H1 (cell line): ENCODE results near the gene FEZF1. TPM values are rescaled to one million over a fixed set of nuclear protein-coding genes. Genes with fewer than 3 reads are reported as not detected.

Experiments
- ASH2L ChIP-seq: fragments of 200-600, 300-600 bp; sonication (generic); IDR thresholded peaks from one replicate; pipeline ENCODE4 v1.7.1; 2017; ENCODE audit warnings: low read length
- BRCA1 ChIP-seq: IDR thresholded peaks from 2 replicates; pipeline ENCODE4 v1.6.1; 2012; ENCODE audit warnings: low read depth, low read length, improper control_type of control experiment
- CBX5 ChIP-seq: fragments of 300-800, 300-1000 bp; sonication (generic); IDR thresholded peaks from 2 replicates; pipeline ENCODE4 v1.7.1; 2016; ENCODE audit warnings: antibody characterized with exemption, low read length, low read depth
- CREB1 ChIP-seq: IDR thresholded peaks from 2 replicates; pipeline ENCODE4 v1.6.1; 2012; ENCODE audit warnings: inconsistent platforms
- CTCF ChIP-seq, 3 experiments: IDR thresholded peaks; 1 replicate in 2 of 3; 2 replicates in 1 of 3; pipeline versions ENCODE4 v1.5.1 to v1.6.1; 2011; ENCODE audit warnings: low read length in 3 of 3, mild to moderate bottlenecking in 3 of 3, inconsistent platforms in 2 of 3, low read depth in 1 of 3, moderate library complexity in 1 of 3; ENCODE audit not compliant: insufficient read depth in 1 of 3; ENCODE audit errors: control extremely low read depth in 1 of 3
- EP300 ChIP-seq, 2 experiments: IDR thresholded peaks; 1 replicate in 1 of 2; 2 replicates in 1 of 2; pipeline ENCODE4 v1.6.1; 2011 to 2012; ENCODE audit warnings: low read depth in 2 of 2, low read length in 2 of 2, mild to moderate bottlenecking in 2 of 2, borderline replicate concordance in 1 of 2, inconsistent platforms in 1 of 2, moderate library complexity in 1 of 2
- EZH2 ChIP-seq: fragments of 200-600 bp; sonication (generic); IDR thresholded peaks from 2 replicates; pipeline ENCODE4 v1.7.1; 2012; ENCODE audit warnings: low read depth, mild to moderate bottlenecking, moderate library complexity, low read length, inconsistent platforms; ENCODE audit not compliant: severe bottlenecking
- HDAC2 ChIP-seq, 2 experiments: fragments of 300-600 bp in 1 of 2; sonication (generic) in 1 of 2; IDR thresholded peaks; 2 replicates each; pipeline ENCODE4 v1.6.1; 2011 to 2012; ENCODE audit warnings: low read depth in 2 of 2, low read length in 2 of 2, mild to moderate bottlenecking in 2 of 2, moderate library complexity in 2 of 2, borderline replicate concordance in 1 of 2, inconsistent platforms in 1 of 2
- HDAC6 ChIP-seq: IDR thresholded peaks from one replicate; pipeline ENCODE4 v1.7.1; 2012; ENCODE audit warnings: low read depth, mild to moderate bottlenecking, inconsistent platforms, low read length, moderate library complexity
- JUN ChIP-seq: IDR thresholded peaks from 2 replicates; pipeline ENCODE4 v1.6.1; 2011; ENCODE audit warnings: low read depth, mild to moderate bottlenecking, improper control_type of control experiment, low read length
- KDM1A ChIP-seq: fragments of 200-600, 300-600 bp; sonication (generic); IDR thresholded peaks from 2 replicates; pipeline ENCODE4 v1.7.1; 2016; ENCODE audit warnings: mild to moderate bottlenecking, low read length, borderline replicate concordance
- KDM4A ChIP-seq: IDR thresholded peaks from one replicate; pipeline ENCODE4 v1.7.1; 2012; ENCODE audit warnings: low read depth, mild to moderate bottlenecking, moderate library complexity, low read length, inconsistent platforms; ENCODE audit not compliant: severe bottlenecking
- NANOG ChIP-seq: IDR thresholded peaks from 2 replicates; pipeline ENCODE4 v1.6.1; 2011; ENCODE audit warnings: low read length, low read depth, mild to moderate bottlenecking, inconsistent platforms; ENCODE audit not compliant: insufficient read depth, poor library complexity, severe bottlenecking
- POLR2AphosphoS5 ChIP-seq: IDR thresholded peaks from 2 replicates; pipeline ENCODE4 v1.6.1; 2011; ENCODE audit warnings: low read depth, low read length
- SAP30 ChIP-seq: fragments of 300-600 bp; sonication (generic); IDR thresholded peaks from 2 replicates; pipeline ENCODE4 v1.7.1; 2012; ENCODE audit warnings: low read length, moderate library complexity, mild to moderate bottlenecking, inconsistent platforms; ENCODE audit not compliant: insufficient read depth, insufficient replicate concordance
- SIX5 ChIP-seq: IDR thresholded peaks from 2 replicates; pipeline ENCODE4 v1.6.1; 2011; ENCODE audit warnings: mild to moderate bottlenecking, low read depth, low read length
- SP1 ChIP-seq: IDR thresholded peaks from 2 replicates; pipeline ENCODE4 v1.6.1; 2011; ENCODE audit warnings: low read depth, low read length
- SP2 ChIP-seq: IDR thresholded peaks from 2 replicates; pipeline ENCODE4 v1.6.1; 2012; ENCODE audit warnings: mild to moderate bottlenecking, low read length, inconsistent platforms
- TAF1 ChIP-seq: IDR thresholded peaks from 2 replicates; pipeline ENCODE4 v1.6.1; 2011; ENCODE audit warnings: mild to moderate bottlenecking, low read depth, low read length
- TCF12 ChIP-seq: IDR thresholded peaks from 2 replicates; pipeline ENCODE4 v1.6.1; 2011; ENCODE audit warnings: low read depth, mild to moderate bottlenecking, low read length
- ZNF274 ChIP-seq: IDR thresholded peaks from 2 replicates; pipeline ENCODE4 v1.7.0; 2012; ENCODE audit warnings: low read length, borderline replicate concordance; ENCODE audit errors: extremely low read depth
- polyA plus RNA-seq, 7 experiments: library from polyadenylated mRNA; depleted of rRNA in 3 of 7; stranded (reverse) in 5 of 7; unstranded in 2 of 7; fragments of >200 nt in 5 of 7; fragments of 200-250 nt in 2 of 7; gene quantifications; 1 replicate in 5 of 7; 2 replicates in 1 of 7; 4 replicates in 1 of 7; pipeline versions ENCODE4 v1.2.1 to v1.2.3, GENCODE V29; 2011 to 2013; ENCODE audit warnings: missing spikeins in 2 of 7, mixed read lengths in 2 of 7
- total RNA-seq: library from RNA; stranded (reverse); fragmentation: NEBNext Ultra II Directional; extraction: Animal tissue kit (Norgen Biotek cat#: 25700); gene quantifications from 2 replicates; pipeline ENCODE4 v1.2.1, GENCODE V29; 2021

The FEZF1 gene
- total and polyA plus RNA-seq, 2 of the 8 experiments (the other 6 are each of a cell fraction or from before 2014, with no cell fraction given): 10.6 to 15.7 TPM

- TF ChIP-seq POLR2AphosphoS5 (0 out of 2 replicates have a peak, but pooled peaks have one; percentile 25), EZH2 (peak; percentile 69), BRCA1 (no peak), SP2 (no peak), HDAC6 (no peak), KDM1A (peak; percentile 67; the same call in 1 of the 2 replicates), SIX5 (no peak), ASH2L (peak; percentile 99), NANOG (no peak), JUN (no peak), HDAC2 (IDR thresholded peaks at IDR 0.05; ENCODE audit: borderline replicate concordance in 1 of 2, low read depth in 2 of 2, low read length in 2 of 2) (0 out of 4 replicates have a peak, but pooled peaks have one; percentile 32 to 35), ZNF274 (no peak), CBX5 (no peak), TCF12 (no peak), SAP30 (no peak), TAF1 (0 out of 2 replicates have a peak, but pooled peaks have one; percentile 26), CREB1 (no peak), KDM4A (peak; percentile 91), SP1 (0 out of 2 replicates have a peak, but pooled peaks have one; percentile 35), CTCF (IDR thresholded peaks at IDR 0.05; ENCODE audit: control extremely low read depth in 1 of 3, insufficient read depth in 1 of 3, low read depth in 1 of 3, low read length in 3 of 3) (peak in 2 of 3 experiments; percentile 23 to 25; a peak in 2 of 4 replicates), EP300 (IDR thresholded peaks at IDR 0.05; ENCODE audit: borderline replicate concordance in 1 of 2, low read depth in 2 of 2, low read length in 2 of 2) (no peak)
Observed at GRCh38 chr7:122310119-122311021, 5.8 kb upstream of the FEZF1 start (continued).
